HG02610 (cell line): ENCODE data around the gene GAN.
A peak's percentile ranks its signal among the peaks of the same experiment; 100 is the strongest.
"Not testable (repeated sequence)": the region's sequence is repeated elsewhere in the genome, so short reads cannot be mapped to it uniquely, and the experiment has no call there.

ENCODE experiments used
- ATAC-seq: cut with Tn5 transposase; IDR thresholded peaks from one replicate; pipeline ENCODE4 v1.9.1; 2021; ENCODE audit warnings: mild to moderate bottlenecking, moderate library complexity; ENCODE audit not compliant: unreplicated experiment

GAN gene

GRCh38 chr16:81397058-81397878 is 82.5 kb downstream of the GAN start:
- ATAC-seq = no peak

GRCh38 chr16:81397879-81398520 is 83.2 kb downstream of the GAN start:
- ATAC-seq = no peak

- no peak for ATAC-seq
Observed at GRCh38 chr16:81399909-81400308, 85.1 kb downstream of the GAN start.

GRCh38 chr16:81401035-81401950 is 86.5 kb downstream of the GAN start:
- no peak for ATAC-seq

- ATAC-seq = no peak
Observed at GRCh38 chr16:81403208-81403600, 88.4 kb downstream of the GAN start.

- ATAC-seq = peak; percentile 74
Observed at GRCh38 chr16:81403601-81404391, 89.0 kb downstream of the GAN start.

- not testable (repeated sequence) for ATAC-seq
Observed at GRCh38 chr16:81405002-81405401, 90.2 kb downstream of the GAN start.

GRCh38 chr16:81405702-81406113 is 90.9 kb downstream of the GAN start:
- no peak for ATAC-seq

- no peak for ATAC-seq
Observed at GRCh38 chr16:81408409-81408950, 93.7 kb downstream of the GAN start.

GRCh38 chr16:81409016-81409556 is 94.3 kb downstream of the GAN start:
- ATAC-seq = no peak

GRCh38 chr16:81410643-81411293 is 96.0 kb downstream of the GAN start:
- no peak for ATAC-seq

GRCh38 chr16:81413245-81413990 is 98.7 kb downstream of the GAN start:
- no peak for ATAC-seq

GRCh38 chr16:81415751-81416150 is 101.0 kb downstream of the GAN start:
- no peak for ATAC-seq

GRCh38 chr16:81416749-81417148 is 102.0 kb downstream of the GAN start:
- ATAC-seq = no peak

- no peak for ATAC-seq
Observed at GRCh38 chr16:81417210-81417609, 102.4 kb downstream of the GAN start.

GRCh38 chr16:81419806-81420205 is 105.0 kb downstream of the GAN start:
- ATAC-seq = no peak

- ATAC-seq = no peak
Observed at GRCh38 chr16:81421126-81421525, 106.4 kb downstream of the GAN start.

GRCh38 chr16:81421536-81421935 is 106.8 kb downstream of the GAN start:
- no peak for ATAC-seq

GRCh38 chr16:81422153-81422552 is 107.4 kb downstream of the GAN start:
- ATAC-seq = not testable (repeated sequence)
